GM18868 (cell line): Measurements from ENCODE around the gene DCP2.

Experiments
- ATAC-seq: cut with Tn5 transposase; IDR thresholded peaks from one replicate; pipeline ENCODE4 v1.9.1; 2021; ENCODE audit warnings: mild to moderate bottlenecking, moderate library complexity; ENCODE audit not compliant: unreplicated experiment

Gene DCP2

GRCh38 chr5:113017881-113018635 lies 41.5 kb downstream of the DCP2 start:
- ATAC-seq: no peak

- ATAC-seq: no peak
Observed at GRCh38 chr5:113020461-113021273, 44.1 kb downstream of the DCP2 start.

- peak; percentile 69 for ATAC-seq
Observed at GRCh38 chr5:113022661-113023060, 46.1 kb downstream of the DCP2 start.

- no peak for ATAC-seq
Observed at GRCh38 chr5:113024076-113024697, 47.6 kb downstream of the DCP2 start.

- no peak for ATAC-seq
Observed at GRCh38 chr5:113025596-113025995, 49.0 kb downstream of the DCP2 start.

GRCh38 chr5:113026211-113026610 lies 49.6 kb downstream of the DCP2 start:
- ATAC-seq: no peak

- ATAC-seq: no peak
Observed at GRCh38 chr5:113027015-113027414, 50.4 kb downstream of the DCP2 start.

- no peak for ATAC-seq
Observed at GRCh38 chr5:113027431-113027830, 50.8 kb downstream of the DCP2 start.

- no peak for ATAC-seq
Observed at GRCh38 chr5:113029614-113030013, 53.0 kb downstream of the DCP2 start.

GRCh38 chr5:113031104-113031503 lies 54.5 kb downstream of the DCP2 start:
- no peak for ATAC-seq

GRCh38 chr5:113031557-113031956 lies 55.0 kb downstream of the DCP2 start:
- no peak for ATAC-seq

- ATAC-seq: no peak
Observed at GRCh38 chr5:113034182-113034773, 57.7 kb downstream of the DCP2 start.

GRCh38 chr5:113035096-113035495 lies 58.5 kb downstream of the DCP2 start:
- no peak for ATAC-seq

GRCh38 chr5:113036321-113036720 lies 59.7 kb downstream of the DCP2 start:
- ATAC-seq: no peak

- no peak for ATAC-seq
Observed at GRCh38 chr5:113036826-113037225, 60.2 kb downstream of the DCP2 start.

GRCh38 chr5:113038136-113038535 lies 61.5 kb downstream of the DCP2 start:
- no peak for ATAC-seq

- no peak for ATAC-seq
Observed at GRCh38 chr5:113038714-113039113, 62.1 kb downstream of the DCP2 start.

- ATAC-seq: no peak
Observed at GRCh38 chr5:113039229-113039933, 62.8 kb downstream of the DCP2 start.

GRCh38 chr5:113039934-113040285 lies 63.3 kb downstream of the DCP2 start:
- ATAC-seq: no peak

GRCh38 chr5:113040672-113041260 lies 64.2 kb downstream of the DCP2 start:
- ATAC-seq: no peak
